Colonic mucosa (tissue), 4 donors: ENCODE data around the gene ADAM12. TPM values are rescaled to one million over a fixed set of nuclear protein-coding genes. Genes with fewer than 3 reads are reported as not detected.

Experiments used
- DNase-seq: peaks from one replicate; pipeline ENCODE4 v3.0.0-alpha.2; 2020
- H3K27ac ChIP-seq: fragments of 200-600 bp; one replicate; pipeline ENCODE4 v1.8.0; 2021
- H3K27me3 ChIP-seq: fragments of 200-600 bp; one replicate; pipeline ENCODE4 v1.8.0; 2021
- H3K36me3 ChIP-seq: fragments of 200-600 bp; one replicate; pipeline ENCODE4 v1.8.0; 2021
- H3K4me1 ChIP-seq: fragments of 200-600 bp; one replicate; pipeline ENCODE4 v1.8.0; 2021; ENCODE audit warnings: mild to moderate bottlenecking
- H3K4me3 ChIP-seq: fragments of 200-600 bp; one replicate; pipeline ENCODE4 v1.8.0; 2021
- H3K9ac ChIP-seq, 2 donors: one replicate each; pipeline ENCODE4 v1.7.0; 2013; ENCODE audit warnings: control low read depth in 2 of 2, low read depth in 2 of 2, low read length in 2 of 2
- H3K9me3 ChIP-seq: fragments of 200-600 bp; one replicate; pipeline ENCODE4 v1.8.0; 2021
- CTCF ChIP-seq: fragments of 200-600 bp; IDR thresholded peaks from one replicate; pipeline ENCODE4 v1.8.0; 2022; ENCODE audit warnings: antibody characterized with exemption, mild to moderate bottlenecking
- intact Hi-C: fragments of 100-400 bp; cut with DNase I; formaldehyde crosslinking; loops from one replicate; pipeline ENCODE4 v1.14.1; 2022
- total RNA-seq, 2 donors: library from RNA; stranded (reverse); fragmentation: NEBNext Ultra II Directional in 1 of 2; extraction: Animal tissue kit (Norgen Biotek cat#: 25700) in 1 of 2; gene quantifications; one replicate each; pipeline ENCODE4 v1.2.1, GENCODE V29; 2021
- donor health status: healthy.
- donor health status: DM: no; HTN: no; CAD: no.
- donor health status: DM: no; HTN: no; CAD: no.

The ADAM12 gene
- total RNA-seq, 2 donors from 2014 or later: 0.30 to 0.64 TPM

DNA sequence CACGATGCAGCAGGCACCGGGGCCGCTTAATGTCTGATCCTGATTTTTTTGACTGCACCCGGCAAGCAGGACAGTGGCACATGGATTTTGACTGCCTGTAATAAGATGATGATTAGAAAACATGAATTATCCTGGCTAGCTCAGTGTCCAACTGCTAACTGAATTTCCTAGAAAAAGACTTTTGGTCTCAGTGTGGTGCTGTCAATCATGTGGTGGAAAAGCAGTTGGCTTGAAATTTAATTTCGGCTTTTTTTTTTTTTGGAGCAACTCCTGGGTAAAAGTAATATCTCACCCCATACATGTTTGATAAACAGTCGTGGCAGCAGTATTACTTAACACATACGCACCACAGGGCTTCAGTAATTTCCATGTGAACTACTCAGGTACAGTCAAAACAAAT lies 264.2 kb downstream of the ADAM12 start:
- no peak overlapping the region for H3K9ac ChIP-seq
- no peaks in the 10 kb centered on the region for H3K4me1 ChIP-seq
- H3K27me3 ChIP-seq: no peaks in the 10 kb centered on the region
- peak; percentile 4 for DNase-seq
- H3K9me3 ChIP-seq: no peaks in the 10 kb centered on the region
- H3K36me3 ChIP-seq: no peaks in the 10 kb centered on the region
- intact Hi-C loops: no loop called here
- no peak overlapping the region for H3K4me3 ChIP-seq
- H3K27ac ChIP-seq: no peak overlapping the region
- no peak for TF ChIP-seq CTCF

DNA sequence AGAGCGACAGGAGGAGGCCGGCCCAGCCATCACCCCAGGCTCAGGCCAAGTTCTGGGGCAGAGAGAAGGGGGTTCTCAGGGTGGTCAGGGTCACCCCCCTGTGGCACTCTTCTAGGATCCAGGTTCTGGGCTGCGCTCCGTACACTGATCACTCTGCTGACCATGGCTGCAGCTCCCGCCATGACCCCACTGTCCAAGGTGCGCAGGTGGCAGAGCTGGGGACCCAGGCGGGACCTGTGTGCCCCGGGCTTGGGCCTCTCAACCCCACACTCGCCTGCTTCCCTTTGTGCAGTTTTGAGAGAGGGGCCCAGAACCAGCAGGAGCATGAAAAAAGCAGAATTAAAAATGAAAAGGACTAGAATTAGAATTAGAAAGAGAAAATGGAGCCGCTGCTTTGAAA lies 264.8 kb downstream of the ADAM12 start:
- DNase-seq: peak; percentile 15
- no peaks in the 10 kb centered on the region for H3K36me3 ChIP-seq
- H3K27ac ChIP-seq: no peak overlapping the region
- H3K4me3 ChIP-seq: no peak overlapping the region
- no peak for TF ChIP-seq CTCF
- H3K9ac ChIP-seq: no peak overlapping the region
- H3K27me3 ChIP-seq: no peaks in the 10 kb centered on the region
- intact Hi-C loops: no loop called here
- H3K9me3 ChIP-seq: no peaks in the 10 kb centered on the region
- H3K4me1 ChIP-seq: no peaks in the 10 kb centered on the region

GRCh38 chr10:126122881-126123280 lies 265.4 kb downstream of the ADAM12 start:
- Histone ChIP-seq H3K27ac (no peak overlapping the region), H3K36me3 (no peaks in the 10 kb centered on the region), H3K4me3 (no peak overlapping the region), H3K4me1 (no peaks in the 10 kb centered on the region), H3K9ac (no peak overlapping the region), H3K27me3 (no peaks in the 10 kb centered on the region), H3K9me3 (no peaks in the 10 kb centered on the region)
- TF ChIP-seq CTCF: no peak
- intact Hi-C loops: no loop called here
- DNase-seq: no peak

DNA sequence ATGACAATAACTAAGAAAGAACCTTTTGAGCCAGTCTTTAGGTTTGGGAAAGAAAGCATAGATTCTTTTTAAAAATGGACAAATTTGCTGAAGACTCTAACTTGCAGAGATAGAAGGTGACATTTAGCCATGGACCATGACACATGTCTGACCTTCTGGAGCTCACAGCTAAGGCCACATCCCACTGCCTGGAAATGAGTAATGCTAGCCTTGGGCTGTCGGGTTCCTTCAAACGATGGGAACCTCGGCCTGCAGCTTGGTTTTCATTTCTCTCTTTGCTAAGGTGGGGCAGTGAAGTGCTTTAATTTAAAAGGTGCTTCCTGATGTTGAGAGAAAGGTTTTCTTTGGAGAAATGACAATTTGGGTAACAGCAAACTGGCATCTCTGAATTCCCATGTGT lies 268.7 kb downstream of the ADAM12 start:
- Histone ChIP-seq H3K27me3 (no peaks in the 10 kb centered on the region), H3K9ac (no peak overlapping the region), H3K27ac (no peak overlapping the region), H3K4me1 (no peaks in the 10 kb centered on the region), H3K9me3 (no peaks in the 10 kb centered on the region), H3K36me3 (no peaks in the 10 kb centered on the region), H3K4me3 (no peak overlapping the region)
- TF ChIP-seq CTCF: no peak
- no peak for DNase-seq
- intact Hi-C loops: no loop called here

DNA sequence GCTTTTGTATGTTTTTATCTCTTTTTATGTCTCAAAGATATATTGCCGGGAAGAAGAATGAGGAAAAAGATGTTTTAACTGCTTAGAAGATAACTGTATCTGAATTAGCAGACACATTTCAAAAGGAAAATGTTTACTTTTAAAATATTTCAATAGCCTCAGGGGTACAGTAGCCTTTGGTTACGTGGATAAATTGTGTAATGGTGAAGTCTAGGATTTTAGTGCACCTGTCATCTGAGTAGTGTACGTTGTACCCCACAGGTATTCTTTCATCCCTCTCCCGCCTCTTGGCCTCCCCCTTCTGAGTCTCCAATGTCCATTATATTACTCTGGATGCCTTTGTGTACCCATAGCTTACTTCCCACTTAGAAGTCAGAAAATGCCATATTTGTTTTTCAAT lies 269.8 kb downstream of the ADAM12 start:
- H3K4me3 ChIP-seq: no peak overlapping the region
- intact Hi-C loops: no loop called here
- H3K27me3 ChIP-seq: no peaks in the 10 kb centered on the region
- H3K36me3 ChIP-seq: no peaks in the 10 kb centered on the region
- H3K9me3 ChIP-seq: no peaks in the 10 kb centered on the region
- no peak overlapping the region for H3K9ac ChIP-seq
- H3K4me1 ChIP-seq: no peaks in the 10 kb centered on the region
- TF ChIP-seq CTCF: no peak
- no peak overlapping the region for H3K27ac ChIP-seq
- no peak for DNase-seq

DNA sequence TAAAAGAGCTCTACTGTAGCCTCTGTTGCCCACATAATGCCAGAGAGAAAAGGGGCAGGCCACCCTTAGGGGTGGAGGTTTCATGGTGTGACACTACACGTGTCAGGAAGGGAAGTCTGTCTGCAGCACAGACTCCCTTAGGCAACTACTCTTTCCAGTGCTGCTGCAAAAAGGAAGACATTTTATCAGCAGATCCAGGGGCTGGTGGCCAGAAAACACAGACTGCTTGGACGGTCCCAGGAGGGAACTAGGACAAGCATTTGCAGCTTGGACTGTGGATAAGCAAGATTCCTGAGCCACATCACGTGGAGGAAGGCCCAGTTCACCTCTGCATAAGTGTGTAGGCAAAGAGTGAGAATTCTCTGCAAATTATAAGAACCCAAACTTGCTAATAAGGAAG lies 271.1 kb downstream of the ADAM12 start:
- no peaks in the 10 kb centered on the region for H3K9me3 ChIP-seq
- H3K4me3 ChIP-seq: no peak overlapping the region
- H3K4me1 ChIP-seq: no peaks in the 10 kb centered on the region
- intact Hi-C loops: no loop called here
- no peak overlapping the region for H3K9ac ChIP-seq
- peak; percentile 4 for DNase-seq
- no peak overlapping the region for H3K27ac ChIP-seq
- no peaks in the 10 kb centered on the region for H3K36me3 ChIP-seq
- no peak for TF ChIP-seq CTCF
- H3K27me3 ChIP-seq: no peaks in the 10 kb centered on the region
